Measurements from ENCODE around the gene KRTAP2-2.

Gene KRTAP2-2

GRCh38 chr17:41026715-41027471, 28.1 kb downstream of the KRTAP2-2 start, which contains the start of gene KRTAP1-5:
KRTAP1-5 (minus strand) TSS chr17:41027208; CDS start chr17:41027155, 53 bp downstream.
- no peak for DNase-seq

DNA sequence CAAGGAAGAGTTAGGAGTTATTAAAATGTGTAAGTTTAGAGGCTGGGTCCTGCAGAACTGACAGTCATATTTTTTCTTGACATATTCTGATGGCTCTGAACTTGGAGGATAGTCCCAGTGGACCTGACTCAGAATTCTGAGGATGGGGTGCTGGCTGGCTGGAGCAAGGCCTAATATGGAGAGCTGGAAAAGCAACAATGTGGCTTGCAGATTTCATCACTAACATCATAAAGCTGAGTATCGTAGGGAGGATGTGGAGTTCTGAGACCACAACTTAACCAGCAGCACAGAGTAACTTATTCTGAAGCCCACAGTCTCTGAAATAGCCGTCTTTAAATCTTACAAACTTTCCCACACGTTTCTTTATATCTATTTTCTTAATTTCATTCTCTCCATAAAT, 30.3 kb downstream of the KRTAP2-2 start:
- no peak for DNase-seq

- no peak for DNase-seq
These were observed 34.7 kb downstream of the KRTAP2-2 start for GRCh38 chr17:41020336-41020735.

DNA sequence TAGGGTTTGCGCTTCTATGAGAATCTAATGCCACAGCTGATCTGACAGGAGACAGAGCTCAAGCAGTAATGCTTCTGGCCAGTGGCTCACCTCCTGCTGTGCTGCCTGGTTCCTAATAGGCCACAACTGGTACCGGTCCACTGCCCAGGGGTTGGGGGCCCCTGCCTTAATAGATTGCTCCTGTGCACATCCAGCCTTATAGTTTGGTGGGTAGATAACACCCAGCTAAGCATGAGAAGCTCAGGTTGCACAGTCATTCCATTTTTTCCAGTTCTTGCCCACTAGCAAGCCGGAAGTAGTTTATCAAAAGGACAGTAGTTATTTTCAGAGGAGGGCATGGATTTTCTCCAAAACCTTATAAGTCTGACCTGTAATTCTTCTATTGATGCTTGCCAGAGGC, 35.6 kb downstream of the KRTAP2-2 start:
- no peak for DNase-seq

DNA sequence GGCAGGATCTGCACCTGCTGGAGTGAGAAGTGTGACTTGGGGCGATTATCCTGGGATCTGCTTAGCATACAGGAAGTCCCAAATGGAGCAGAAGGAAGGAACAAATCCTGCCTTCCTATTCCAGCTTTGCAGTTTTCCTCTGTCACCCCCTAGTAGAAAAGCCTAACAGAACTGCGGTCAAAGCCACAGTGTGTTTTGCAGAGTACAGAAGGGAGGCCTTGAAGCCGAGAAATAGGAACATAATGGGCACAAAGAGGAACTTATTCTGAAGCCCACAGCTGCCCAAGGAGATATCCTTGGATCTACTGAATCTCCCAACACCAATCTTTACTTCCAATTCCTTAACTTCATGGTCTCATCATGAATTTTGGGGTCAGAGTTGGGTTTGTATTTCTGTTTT, 36.5 kb downstream of the KRTAP2-2 start:
- DNase-seq, result no peak

DNA sequence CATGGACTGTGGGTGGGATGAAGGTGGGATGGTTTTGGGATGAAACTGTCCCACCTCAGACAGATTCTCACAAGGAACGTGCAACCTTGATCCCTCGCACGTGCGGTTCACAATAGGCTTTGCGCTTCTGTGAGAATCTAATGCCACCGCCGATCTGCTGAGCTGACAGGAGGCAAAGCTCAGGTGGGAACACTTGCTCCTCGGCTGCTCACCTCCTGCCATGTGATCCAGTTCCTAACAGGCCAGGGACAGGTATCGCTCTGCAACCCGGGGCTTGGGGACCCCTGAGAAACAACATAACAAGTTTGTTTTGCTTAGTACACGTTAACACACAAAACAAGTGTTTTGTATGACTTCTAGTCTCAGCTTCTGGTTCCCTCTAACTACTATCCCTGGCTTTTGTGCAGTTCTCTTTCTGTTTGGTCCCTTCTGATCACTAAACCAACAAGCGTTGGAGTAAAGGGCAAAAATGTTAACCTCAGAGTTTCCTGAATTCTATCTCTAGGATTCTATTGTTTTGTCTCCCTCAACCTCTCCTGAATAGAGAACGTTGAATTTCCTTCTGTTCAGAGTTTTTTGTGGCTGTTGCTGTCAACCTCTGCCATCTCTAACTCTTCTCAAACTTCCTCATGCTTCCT, 38.3 kb downstream of the KRTAP2-2 start:
- DNase-seq, result no peak

DNA sequence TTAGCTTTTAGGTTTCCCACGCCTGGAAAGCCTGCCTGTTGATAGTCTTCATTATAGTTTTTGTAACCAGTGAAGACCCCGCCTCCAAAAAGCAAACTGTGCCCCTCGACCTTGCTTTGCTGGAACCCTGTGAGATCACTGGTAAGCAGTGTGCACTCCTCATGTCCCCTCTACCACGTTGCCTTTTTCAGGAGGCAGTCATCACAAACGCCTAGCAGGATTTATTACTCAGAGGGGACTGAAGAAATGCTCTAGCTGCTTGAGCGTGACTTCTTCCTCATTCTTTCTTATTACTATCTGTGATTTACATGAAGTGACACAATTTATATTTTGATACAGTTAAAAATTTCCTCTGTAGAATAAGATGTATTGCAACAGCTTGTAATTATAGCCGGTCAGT, 39.6 kb downstream of the KRTAP2-2 start:
- no peak for DNase-seq

DNA sequence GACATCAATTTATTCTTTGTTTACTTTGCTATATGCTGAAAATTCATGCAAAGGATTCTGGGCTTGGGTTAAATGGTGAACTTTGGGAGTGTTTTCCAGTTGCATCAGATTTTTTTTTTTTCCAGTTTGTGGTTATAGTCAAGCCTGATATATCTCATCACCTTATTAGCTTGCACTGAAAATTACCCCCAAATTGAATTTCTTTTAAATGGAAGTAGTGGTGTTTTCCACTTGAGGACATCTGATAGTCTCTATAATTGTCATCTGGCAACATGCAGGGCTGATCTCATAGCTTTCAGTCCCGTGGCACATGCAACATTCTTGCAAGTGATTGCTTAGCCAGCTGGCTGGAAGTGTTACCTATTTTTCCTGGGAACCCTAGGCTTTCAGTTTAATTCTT, 41.4 kb downstream of the KRTAP2-2 start:
- no peak for DNase-seq

DNA sequence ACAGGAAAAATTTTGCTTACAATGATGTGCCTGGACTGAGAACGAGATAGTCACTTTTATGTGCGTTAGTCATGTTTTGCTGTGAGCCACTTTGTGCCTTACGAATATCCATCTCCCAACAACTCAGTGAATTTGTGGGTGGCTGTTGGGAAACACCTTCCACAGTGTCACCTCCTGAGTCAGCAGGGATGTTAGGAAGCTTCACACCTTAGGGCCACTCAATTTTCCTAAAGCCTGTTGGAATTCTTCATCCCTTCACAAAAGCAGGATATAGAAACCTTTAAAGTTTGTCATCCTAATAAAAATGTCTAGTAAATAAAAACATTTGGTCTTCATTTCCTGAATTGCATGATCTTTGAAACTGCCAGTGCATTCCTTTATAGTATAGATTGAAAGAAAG, 41.8 kb downstream of the KRTAP2-2 start:
- no peak for DNase-seq

GRCh38 chr17:41012326-41013120, 42.5 kb downstream of the KRTAP2-2 start:
- DNase-seq, result no peak

GRCh38 chr17:41010441-41010840, 44.6 kb downstream of the KRTAP2-2 start:
- DNase-seq, result no peak

GRCh38 chr17:41009936-41010335, 45.1 kb downstream of the KRTAP2-2 start:
- DNase-seq, result no peak

- DNase-seq, result no peak
These were observed 45.7 kb downstream of the KRTAP2-2 start for GRCh38 chr17:41009301-41009760.

DNA sequence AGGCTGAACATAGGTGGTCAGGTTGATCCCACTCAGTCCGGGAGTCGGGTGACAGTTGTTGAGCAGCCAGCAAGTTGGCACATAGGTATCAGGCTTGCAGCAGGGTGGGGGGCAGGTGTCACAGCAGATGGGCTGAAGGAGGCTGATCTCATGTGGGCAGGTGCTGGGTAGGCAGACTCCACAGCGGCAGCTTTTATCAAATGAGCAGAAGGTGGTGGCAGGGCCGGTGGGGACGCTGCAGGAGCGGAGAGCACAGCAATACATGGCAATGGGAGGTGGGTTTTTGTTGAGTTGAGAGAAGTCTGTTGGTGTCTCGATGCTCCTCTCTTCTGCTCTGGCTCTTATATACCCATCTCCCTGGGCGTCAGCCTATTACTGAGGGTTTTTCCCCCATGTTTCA, 46.2 kb downstream of the KRTAP2-2 start, which contains the start of gene KRTAP3-1:
Gene KRTAP3-1, minus strand, starts transcription at position 318 of the 400 bp plus-strand sequence. Its CDS starts 54 bp downstream, at position 264.
- DNase-seq, result no peak
